HG03565 (cell line): Measurements from ENCODE around the gene IFIT2.
"Not testable (repeated sequence)": the region's sequence is repeated elsewhere in the genome, so short reads cannot be mapped to it uniquely, and the experiment has no call there.

ENCODE experiments used
- ATAC-seq: cut with Tn5 transposase; IDR thresholded peaks from one replicate; pipeline ENCODE4 v1.9.1; 2021; ENCODE audit warnings: mild to moderate bottlenecking, moderate library complexity; ENCODE audit not compliant: unreplicated experiment

IFIT2 gene

DNA sequence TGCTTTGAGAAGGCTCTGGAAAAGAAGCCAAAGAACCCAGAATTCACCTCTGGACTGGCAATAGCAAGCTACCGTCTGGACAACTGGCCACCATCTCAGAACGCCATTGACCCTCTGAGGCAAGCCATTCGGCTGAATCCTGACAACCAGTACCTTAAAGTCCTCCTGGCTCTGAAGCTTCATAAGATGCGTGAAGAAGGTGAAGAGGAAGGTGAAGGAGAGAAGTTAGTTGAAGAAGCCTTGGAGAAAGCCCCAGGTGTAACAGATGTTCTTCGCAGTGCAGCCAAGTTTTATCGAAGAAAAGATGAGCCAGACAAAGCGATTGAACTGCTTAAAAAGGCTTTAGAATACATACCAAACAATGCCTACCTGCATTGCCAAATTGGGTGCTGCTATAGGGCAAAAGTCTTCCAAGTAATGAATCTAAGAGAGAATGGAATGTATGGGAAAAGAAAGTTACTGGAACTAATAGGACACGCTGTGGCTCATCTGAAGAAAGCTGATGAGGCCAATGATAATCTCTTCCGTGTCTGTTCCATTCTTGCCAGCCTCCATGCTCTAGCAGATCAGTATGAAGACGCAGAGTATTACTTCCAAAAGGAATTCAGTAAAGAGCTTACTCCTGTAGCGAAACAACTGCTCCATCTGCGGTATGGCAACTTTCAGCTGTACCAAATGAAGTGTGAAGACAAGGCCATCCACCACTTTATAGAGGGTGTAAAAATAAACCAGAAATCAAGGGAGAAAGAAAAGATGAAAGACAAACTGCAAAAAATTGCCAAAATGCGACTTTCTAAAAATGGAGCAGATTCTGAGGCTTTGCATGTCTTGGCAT is 4.8 kb downstream of the IFIT2 start:
- ATAC-seq: no peak

DNA sequence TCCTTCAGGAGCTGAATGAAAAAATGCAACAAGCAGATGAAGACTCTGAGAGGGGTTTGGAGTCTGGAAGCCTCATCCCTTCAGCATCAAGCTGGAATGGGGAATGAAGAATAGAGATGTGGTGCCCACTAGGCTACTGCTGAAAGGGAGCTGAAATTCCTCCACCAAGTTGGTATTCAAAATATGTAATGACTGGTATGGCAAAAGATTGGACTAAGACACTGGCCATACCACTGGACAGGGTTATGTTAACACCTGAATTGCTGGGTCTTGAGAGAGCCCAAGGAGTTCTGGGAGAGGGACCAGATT is 5.4 kb downstream of the IFIT2 start:
- ATAC-seq: no peak

- no peak for ATAC-seq
These were observed 6.4 kb downstream of the IFIT2 start for GRCh38 chr10:89308266-89308665.

GRCh38 chr10:89308736-89309135 is 6.9 kb downstream of the IFIT2 start:
- ATAC-seq: no peak

DNA sequence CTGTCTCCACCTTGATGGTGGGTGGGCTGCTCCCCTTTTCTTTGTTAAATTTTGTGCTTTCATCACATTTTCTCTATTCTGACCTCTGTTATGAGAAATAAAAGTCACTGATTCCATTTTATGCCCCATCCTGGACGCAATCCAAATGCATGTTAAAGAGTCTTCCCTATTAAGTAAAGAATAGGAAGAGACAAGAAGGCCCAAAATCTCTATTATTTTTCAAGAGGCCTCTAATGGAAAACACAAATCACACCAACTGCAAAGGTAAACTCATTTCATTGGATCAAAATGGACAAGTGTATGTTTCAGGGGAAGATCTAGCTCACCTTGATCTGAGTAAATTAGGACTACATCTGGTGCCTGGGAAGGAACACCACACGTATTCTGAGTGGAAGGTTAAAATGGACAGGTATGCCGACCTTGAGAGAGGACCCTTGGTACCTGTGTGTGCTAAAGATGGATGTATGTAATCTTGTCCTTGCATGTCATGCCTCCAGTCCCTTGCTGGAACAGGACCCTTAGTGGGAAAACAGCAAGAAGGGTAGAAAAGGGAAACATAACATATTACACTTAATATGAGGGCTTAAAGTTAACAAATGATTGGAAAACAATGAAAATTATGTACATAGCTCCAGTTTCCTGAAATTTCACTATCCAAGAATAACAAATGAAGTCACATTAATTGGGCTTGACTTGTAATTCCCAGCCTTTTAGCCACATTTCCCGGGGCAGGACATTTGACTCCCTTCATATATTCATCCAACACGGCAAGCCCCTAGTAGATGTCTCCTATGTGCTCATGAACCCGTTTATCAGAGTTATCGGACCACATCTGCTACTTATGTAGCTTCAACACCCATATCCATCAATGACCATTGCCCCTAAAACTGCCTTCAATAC is 7.6 kb downstream of the IFIT2 start:
- ATAC-seq: no peak

DNA sequence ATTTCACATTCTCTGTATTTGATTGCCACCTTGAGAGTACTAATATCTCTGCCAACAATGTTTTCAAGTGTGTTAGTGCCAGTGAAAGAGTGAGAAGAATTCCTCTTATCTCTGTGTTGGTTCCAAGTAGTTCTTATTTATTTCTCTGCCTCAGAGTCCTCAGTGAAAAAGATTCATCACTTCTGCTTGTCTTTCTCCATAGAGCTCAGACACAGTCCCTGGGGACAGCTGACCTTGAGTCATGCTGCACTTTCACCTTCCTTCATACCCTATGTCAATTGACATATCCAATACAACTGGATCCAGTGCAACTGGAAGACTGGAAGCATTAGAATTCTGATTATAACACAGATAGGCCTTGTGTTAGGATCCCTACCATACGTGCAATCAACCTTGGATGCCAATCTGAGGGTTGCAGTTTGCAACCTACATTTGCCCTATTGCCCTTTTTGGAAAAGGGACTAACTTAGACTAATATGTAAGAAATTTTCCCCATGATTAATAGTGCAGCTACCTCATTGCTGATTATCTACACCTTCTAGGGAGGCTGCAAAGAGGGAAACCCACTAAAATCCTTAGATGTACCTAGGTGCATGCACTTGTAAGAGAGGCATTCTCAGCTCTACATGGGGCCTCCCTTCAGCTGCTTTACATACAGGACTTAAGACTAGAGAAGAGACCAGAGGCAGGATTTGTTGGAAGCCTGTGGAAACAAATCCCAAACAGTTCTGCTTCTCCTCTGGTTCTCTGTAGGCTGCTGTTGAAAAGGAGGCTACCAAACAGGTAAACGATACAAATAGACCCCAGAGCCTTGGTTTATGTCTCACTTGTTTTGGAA is 8.4 kb downstream of the IFIT2 start:
- no peak for ATAC-seq

GRCh38 chr10:89312973-89313372 is 11.1 kb downstream of the IFIT2 start:
- ATAC-seq: no peak

GRCh38 chr10:89314676-89315075 is 12.8 kb downstream of the IFIT2 start:
- ATAC-seq: no peak

DNA sequence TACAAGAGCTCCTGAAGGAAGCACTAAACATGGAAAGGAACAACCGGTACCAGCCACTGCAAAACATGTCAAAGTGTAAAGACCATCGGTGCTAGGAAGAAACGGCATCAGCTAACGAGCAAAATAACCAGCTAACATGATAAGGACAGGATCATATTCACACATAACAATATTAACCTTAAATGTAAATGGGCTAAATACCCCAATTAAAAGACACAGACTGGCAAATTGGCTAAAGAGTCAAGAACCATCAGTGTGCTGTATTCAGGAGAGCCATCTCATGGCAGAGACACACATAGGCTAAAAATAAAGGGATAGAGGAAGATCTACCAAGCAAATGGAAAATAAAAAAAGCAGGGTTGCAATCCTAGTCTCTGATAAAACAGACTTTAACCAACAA is 16.2 kb downstream of the IFIT2 start:
- ATAC-seq: not testable (repeated sequence)

- not testable (repeated sequence) for ATAC-seq
These were observed 23.2 kb downstream of the IFIT2 start for GRCh38 chr10:89325081-89325480.

- not testable (repeated sequence) for ATAC-seq
These were observed 24.0 kb downstream of the IFIT2 start for GRCh38 chr10:89325856-89326255.

DNA sequence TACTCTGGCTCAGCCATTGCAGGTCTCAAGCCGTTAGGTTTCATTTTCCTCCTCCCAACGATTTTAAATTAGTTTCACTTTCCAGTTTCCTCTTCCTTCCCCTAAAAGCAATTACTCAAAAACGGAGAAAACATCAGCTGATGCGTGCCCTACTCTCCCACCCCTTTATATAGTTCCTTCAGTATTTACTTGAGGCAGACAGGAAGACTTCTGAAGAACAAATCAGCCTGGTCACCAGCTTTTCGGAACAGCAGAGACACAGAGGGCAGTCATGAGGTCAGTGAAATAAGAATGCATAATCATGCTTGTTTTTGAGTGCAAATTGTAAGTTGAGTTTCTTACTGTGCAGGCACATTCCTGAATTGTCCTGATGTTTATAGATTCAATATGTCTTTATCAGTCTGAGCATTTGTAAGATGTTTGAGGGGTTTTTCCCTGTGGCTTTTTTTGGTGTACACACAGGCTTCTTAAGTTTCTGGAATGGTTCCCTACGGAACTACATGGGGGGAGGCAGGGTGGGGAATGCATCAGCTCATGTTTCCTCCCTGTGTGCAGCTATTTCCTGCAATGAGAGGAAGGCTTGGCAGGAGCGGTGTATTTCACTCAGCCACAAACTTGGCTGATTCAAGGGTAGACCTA is 26.1 kb downstream of the IFIT2 start, which contains the start of gene IFIT3:
Gene IFIT3, plus strand, starts transcription at position 195 of the 639 bp plus-strand sequence. Its CDS starts 77 bp downstream, at position 272.
- no peak for ATAC-seq

DNA sequence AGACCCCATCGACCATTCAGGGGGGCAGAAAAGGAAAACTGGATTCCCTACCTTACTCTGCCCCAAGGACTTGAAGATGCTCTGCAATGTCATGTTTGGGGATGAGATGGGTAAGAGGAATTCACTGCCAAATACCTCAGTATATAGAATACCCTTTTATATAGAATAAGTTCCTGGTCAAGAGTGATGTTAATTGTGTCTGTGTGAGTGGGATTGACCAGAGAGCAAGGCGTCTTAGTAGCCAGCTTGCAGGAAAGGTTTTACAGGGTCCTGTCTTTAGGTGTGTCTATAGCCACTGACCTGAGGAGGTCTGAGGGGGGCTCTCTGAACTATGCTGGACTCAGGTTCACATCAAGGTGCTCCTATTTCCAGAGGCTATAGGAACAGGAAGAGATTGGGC is 27.3 kb downstream of the IFIT2 start:
- ATAC-seq: no peak

- not testable (repeated sequence) for ATAC-seq
These were observed 28.2 kb downstream of the IFIT2 start for GRCh38 chr10:89330014-89330413.

- no peak for ATAC-seq
These were observed 28.8 kb downstream of the IFIT2 start for GRCh38 chr10:89330537-89331212.

DNA sequence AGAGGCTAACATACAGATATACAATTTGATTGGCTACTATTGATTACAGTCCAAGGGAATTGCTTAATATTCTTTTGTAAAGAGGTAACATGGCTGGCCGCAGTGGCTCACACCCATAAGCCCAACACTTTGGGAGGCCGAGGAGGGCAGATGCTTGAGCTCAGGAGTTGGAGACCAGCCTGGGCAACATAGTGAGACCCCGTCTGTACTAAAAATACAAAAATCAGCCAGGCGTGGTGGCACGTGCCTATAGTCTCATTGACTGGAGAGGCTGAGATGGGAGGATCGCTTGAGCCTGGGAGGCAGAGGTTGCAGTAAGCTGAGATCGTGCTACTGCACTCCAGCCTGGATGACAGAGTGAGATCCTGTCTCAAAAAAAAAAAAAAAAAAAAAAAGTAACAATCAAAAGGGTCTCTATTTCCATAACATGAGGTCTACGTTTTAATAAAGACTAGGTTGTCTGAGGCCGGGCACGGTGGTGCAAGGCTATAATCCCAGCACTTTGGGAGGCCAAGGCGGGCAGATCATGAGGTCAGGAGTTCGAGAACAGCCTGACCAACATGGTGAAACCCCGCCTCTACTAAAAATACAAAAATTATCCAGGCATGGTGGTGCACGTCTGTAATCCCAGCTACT is 29.8 kb downstream of the IFIT2 start:
- not testable (repeated sequence) for ATAC-seq

- ATAC-seq: peak; percentile 24
These were observed 30.3 kb downstream of the IFIT2 start for GRCh38 chr10:89332123-89332633.

GRCh38 chr10:89335226-89335625 is 33.4 kb downstream of the IFIT2 start:
- no peak for ATAC-seq

DNA sequence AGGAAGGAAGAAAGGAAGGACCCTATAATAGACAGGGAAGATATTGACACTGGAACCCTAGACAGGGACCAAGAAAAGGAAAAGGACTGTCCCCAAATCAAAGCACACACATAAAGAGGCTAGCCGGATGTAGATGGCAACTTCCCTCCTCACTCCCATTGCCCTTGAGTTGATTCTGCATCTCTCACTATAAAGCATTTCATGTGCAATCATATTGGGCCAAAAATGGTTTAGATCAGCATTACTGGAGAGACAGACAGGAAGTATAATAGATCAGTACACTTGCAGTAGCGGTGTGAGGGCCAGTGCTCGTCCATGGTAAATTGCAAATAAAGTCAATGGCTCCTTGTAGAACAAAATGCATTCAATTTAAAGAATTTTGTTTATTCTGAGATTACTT is 34.4 kb downstream of the IFIT2 start:
- ATAC-seq: no peak
